CD4-positive, alpha-beta T cell treated with Interleukin-12 subunit alpha and Interleukin-12 subunit beta, for 1 hour (primary cell): ENCODE measurements around the gene PCDH19.

ENCODE experiments used
- DNase-seq: peaks from one replicate; pipeline ENCODE4 v3.0.0-alpha.2; 2020

PCDH19 gene

DNA sequence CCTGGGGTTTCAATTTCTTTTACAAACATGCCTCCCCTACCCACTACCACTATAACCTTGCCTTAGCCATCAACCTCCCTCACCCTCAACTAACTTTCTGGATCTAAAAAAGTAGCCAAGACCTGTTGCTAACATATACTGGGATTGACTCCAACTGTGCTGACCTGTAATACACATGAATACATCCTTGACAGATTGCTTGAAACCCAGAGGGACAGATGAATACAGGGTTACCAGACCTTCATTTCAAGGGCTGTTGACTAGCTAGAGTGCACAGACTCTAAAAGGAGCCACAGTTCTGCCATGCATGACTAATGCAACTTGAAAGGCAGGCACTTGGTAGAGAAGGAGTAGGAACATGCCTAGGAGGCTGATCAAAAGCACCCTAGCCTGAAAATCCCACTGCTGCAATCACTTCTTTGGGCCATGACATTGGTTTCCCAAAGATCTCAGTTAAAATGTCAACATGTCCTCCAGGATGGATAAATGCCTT is 121.0 kb downstream of the PCDH19 start:
- DNase-seq, result no peak

DNA sequence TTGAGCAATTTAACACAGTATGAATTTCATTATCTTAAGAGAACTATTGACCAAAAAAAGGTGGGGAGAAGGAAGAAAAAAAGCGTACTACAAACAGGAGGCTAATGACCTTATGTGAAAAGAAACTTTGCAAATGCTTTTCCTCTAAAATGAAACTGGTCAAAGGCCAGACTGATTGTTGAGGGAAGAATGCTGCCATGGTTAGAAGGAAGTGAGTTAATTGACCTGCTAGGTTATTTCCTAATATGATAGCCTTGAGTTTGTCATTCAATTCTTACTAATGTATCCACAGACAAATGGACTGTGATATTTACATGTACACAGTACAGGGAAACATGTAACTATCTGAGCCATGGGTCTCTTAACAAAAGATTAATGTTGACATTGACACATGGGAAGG is 132.8 kb downstream of the PCDH19 start:
- DNase-seq, result no peak

DNA sequence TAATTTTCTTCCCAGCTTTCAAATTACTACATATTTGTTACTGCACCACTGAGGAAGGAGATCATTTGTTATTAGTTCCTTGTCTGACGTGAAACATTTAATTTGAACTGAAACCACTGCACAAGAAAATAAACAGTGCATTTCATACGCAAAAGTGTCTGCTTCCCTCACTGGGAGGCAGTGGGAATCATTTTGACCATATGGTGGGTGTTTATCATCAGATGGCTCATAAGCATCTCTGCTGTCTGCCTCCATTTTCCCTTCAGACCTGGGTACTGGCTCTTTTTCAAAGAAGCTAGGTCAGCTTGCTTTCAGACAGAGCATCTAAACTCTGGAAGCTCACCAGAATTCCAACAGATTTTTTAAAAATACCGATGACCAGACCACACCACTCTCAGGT is 135.2 kb downstream of the PCDH19 start:
- DNase-seq, result no peak

DNA sequence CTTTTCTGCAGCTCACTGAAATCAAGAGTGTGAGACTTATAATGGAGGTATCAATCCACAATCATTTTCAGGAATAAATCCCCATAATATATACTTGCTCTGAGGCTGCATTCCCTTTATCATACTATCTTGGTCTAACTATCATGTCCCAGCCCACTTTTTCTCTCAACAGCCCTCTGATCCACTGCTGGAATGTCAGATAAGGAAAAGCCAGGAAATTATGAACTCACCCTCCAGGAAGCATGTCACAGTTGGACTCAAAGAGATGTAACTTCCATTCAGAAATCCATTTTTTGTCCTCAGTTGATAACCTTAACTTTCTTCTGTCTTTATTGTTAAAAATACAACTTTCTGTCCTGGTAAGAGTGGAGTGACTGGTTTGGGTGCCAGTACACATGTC is 144.9 kb downstream of the PCDH19 start:
- no peak for DNase-seq

GRCh38 chrX:100264200-100264599 is 145.9 kb downstream of the PCDH19 start:
- DNase-seq, result no peak

DNA sequence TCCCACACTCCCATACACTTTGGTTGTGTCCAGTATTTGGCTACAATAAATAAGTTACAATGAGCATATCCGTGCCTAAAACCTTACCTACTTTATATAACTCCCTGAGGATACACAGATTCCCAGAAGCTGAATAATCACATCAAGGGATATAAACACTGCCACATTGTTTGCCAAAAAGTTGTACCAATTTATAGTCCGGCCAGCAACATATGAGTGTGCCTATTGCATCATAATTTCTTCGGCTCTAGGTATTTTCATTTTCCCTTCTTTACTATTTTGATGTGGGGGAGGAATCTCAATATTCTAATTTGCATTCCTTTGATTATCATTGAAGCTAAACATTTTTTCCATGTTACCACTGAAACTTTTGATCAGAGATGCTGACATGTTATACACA is 146.4 kb downstream of the PCDH19 start:
- DNase-seq, result no peak

- DNase-seq, result no peak
Observed at GRCh38 chrX:100248885-100249493, 161.1 kb downstream of the PCDH19 start.

DNA sequence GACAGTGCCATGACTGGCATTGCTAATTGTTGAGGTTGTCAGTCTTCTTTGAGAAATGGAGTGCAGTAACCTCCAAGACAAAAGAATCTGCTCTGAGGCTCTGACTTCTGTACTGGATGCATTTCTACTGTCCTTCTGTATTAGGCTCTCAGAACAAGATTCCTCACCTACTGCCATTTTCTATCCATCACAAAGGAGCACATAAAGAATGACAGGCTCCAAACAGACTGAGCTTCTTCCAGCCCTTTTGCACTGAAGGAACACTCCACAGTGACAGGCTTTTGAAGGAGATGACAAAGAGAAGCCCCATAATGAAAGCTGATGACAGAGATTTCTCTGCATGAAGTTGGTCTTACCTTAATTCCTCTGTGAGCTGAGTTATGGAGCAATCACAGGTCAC is 162.2 kb downstream of the PCDH19 start:
- DNase-seq, result no peak

DNA sequence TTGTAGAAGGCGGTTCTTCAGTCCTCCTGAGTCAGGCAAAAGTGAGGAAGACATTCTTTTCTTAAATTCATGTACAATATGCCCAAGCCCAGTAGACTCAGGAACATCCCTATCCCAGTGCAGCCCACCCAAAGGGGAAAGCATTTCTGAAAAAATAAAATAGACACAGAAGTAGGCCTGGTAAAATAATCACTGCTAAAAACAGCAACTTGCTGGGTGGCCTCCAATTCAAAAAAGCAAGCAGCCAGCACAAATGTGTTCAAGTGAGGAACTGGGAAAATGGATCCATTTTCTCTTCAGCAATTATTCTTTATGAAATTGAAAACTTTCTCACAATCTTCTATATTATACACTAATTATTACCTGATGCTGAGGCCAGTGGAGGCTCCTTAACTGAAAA is 165.4 kb downstream of the PCDH19 start:
- DNase-seq, result no peak
